ENCODE results near the gene TLX3.

DNA sequence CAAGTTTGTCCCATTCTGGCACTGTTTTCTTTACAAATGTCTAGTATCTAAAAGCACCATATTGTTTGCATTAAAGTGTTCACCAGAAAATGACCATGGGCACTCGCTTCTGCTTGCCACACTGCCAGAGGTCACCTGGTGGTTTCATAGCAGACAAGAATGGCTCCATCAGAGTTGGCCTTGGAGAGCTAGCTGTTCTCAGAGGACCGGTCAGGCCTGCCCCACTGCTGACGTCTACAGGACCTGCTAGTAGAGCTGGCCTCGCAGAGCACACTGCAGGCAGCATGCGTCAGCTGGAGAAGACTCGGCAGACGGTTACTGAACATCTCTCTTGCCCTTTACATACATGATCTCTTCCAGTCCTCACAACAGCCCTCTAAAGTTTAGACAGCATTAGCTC, 8.7 kb upstream of the TLX3 start:
- TF ChIP-seq, protein P1, sequence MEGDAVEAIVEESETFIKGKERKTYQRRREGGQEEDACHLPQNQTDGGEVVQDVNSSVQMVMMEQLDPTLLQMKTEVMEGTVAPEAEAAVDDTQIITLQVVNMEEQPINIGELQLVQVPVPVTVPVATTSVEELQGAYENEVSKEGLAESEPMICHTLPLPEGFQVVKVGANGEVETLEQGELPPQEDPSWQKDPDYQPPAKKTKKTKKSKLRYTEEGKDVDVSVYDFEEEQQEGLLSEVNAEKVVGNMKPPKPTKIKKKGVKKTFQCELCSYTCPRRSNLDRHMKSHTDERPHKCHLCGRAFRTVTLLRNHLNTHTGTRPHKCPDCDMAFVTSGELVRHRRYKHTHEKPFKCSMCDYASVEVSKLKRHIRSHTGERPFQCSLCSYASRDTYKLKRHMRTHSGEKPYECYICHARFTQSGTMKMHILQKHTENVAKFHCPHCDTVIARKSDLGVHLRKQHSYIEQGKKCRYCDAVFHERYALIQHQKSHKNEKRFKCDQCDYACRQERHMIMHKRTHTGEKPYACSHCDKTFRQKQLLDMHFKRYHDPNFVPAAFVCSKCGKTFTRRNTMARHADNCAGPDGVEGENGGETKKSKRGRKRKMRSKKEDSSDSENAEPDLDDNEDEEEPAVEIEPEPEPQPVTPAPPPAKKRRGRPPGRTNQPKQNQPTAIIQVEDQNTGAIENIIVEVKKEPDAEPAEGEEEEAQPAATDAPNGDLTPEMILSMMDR (IDR thresholded peaks at IDR 0.05), result no peak
- TF ChIP-seq POLR2A (IDR thresholded peaks at IDR 0.05), result no peak
